Cerebellar cortex (tissue), 1 donor: ENCODE measurements around the gene EXOSC10.
"Not testable (repeated sequence)": the region's sequence is repeated elsewhere in the genome, so short reads cannot be mapped to it uniquely, and the experiment has no call there.

Source experiments
- DNase-seq: peaks from one replicate; pipeline ENCODE4 v3.0.0-alpha.2; 2015; ENCODE audit warnings: low spot score

EXOSC10 gene

GRCh38 chr1:11061652-11062365 is 37.9 kb downstream of the EXOSC10 start:
- peak; percentile 48 for DNase-seq

- peak; percentile 85 for DNase-seq
These were observed 39.5 kb downstream of the EXOSC10 start, which contains the start of gene SRM for GRCh38 chr1:11059968-11060830. Gene SRM (minus strand): TSS chr1:11060018. CDS start chr1:11059943, 75 bp downstream.

GRCh38 chr1:11059155-11059967 is 40.3 kb downstream of the EXOSC10 start:
- no peak for DNase-seq

GRCh38 chr1:11058595-11059154 is 41.0 kb downstream of the EXOSC10 start:
- no peak for DNase-seq

GRCh38 chr1:11058026-11058425 is 41.6 kb downstream of the EXOSC10 start:
- no peak for DNase-seq

- DNase-seq: no peak
These were observed 42.2 kb downstream of the EXOSC10 start for GRCh38 chr1:11057477-11057876.

GRCh38 chr1:11056504-11056903 is 43.2 kb downstream of the EXOSC10 start:
- no peak for DNase-seq

GRCh38 chr1:11055676-11056075 is 44.0 kb downstream of the EXOSC10 start:
- DNase-seq: no peak

GRCh38 chr1:11054666-11055065 is 45.0 kb downstream of the EXOSC10 start:
- DNase-seq: no peak

GRCh38 chr1:11054181-11054580 is 45.5 kb downstream of the EXOSC10 start:
- no peak for DNase-seq

GRCh38 chr1:11053758-11054137 is 45.9 kb downstream of the EXOSC10 start:
- no peak for DNase-seq

- DNase-seq: no peak
These were observed 46.6 kb downstream of the EXOSC10 start for GRCh38 chr1:11052839-11053757.

GRCh38 chr1:11051781-11052511 is 47.7 kb downstream of the EXOSC10 start:
- no peak for DNase-seq

- not testable (repeated sequence) for DNase-seq
These were observed 48.5 kb downstream of the EXOSC10 start for GRCh38 chr1:11051121-11051520.

GRCh38 chr1:11046625-11047365 is 52.9 kb downstream of the EXOSC10 start, which contains the start of gene MASP2:
Gene MASP2 (minus strand): TSS chr1:11047239. CDS start chr1:11047207, 32 bp downstream.
- no peak for DNase-seq

- DNase-seq: no peak
These were observed 53.5 kb downstream of the EXOSC10 start for GRCh38 chr1:11046270-11046566.

GRCh38 chr1:11045428-11046269 is 54.0 kb downstream of the EXOSC10 start:
- DNase-seq: no peak

GRCh38 chr1:11044849-11045427 is 54.7 kb downstream of the EXOSC10 start:
- DNase-seq: no peak
